HEK293T (cell line): ENCODE data around the gene ZNF532.

Experiments
- BHLHE40 ChIP-seq: fragments of 450-650 bp; IDR thresholded peaks from 2 replicates; pipeline ENCODE4 v1.6.1; 2016; ENCODE audit warnings: mild to moderate bottlenecking, moderate library complexity, borderline replicate concordance
- FOXM1 ChIP-seq: fragments of 450-650 bp; IDR thresholded peaks from 2 replicates; pipeline ENCODE4 v1.6.1; 2017; ENCODE audit warnings: mild to moderate bottlenecking, borderline replicate concordance
- HDGF ChIP-seq: fragments of 450-650 bp; IDR thresholded peaks from 2 replicates; pipeline ENCODE4 v1.6.1; 2017; ENCODE audit warnings: antibody characterized with exemption, borderline replicate concordance
- SP1 ChIP-seq: fragments of 450-650 bp; IDR thresholded peaks from 2 replicates; pipeline ENCODE4 v1.6.1; 2017

DNA sequence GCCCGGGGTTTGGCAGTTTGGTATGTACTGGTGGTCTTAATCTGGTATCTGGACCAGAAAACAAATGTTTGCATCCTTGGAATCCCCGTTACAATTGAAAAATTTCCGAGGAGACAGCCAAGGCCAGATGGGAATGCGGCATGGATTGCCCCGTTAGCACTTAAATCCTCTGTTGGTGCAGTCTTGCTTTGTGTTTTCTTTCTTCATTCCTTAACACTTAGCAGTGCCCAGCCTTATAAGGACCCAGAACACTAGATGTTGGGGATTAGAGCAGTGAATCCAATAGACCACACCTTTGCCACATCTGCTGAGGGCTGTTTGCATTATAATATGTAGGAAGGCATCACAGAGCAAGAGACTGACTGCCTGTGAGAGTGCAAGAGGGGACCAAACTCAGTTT, 12.8 kb upstream of the ZNF532 start:
- TF ChIP-seq HDGF = no peak
- no peak for TF ChIP-seq SP1
- TF ChIP-seq FOXM1 = no peak
- no peak for TF ChIP-seq BHLHE40
